GM19467 (cell line): Measurements from ENCODE around the gene ZC3H18.

Source experiments
- ATAC-seq: cut with Tn5 transposase; IDR thresholded peaks from one replicate; pipeline ENCODE4 v1.9.1; 2021; ENCODE audit warnings: mild to moderate bottlenecking, moderate library complexity; ENCODE audit not compliant: unreplicated experiment

ZC3H18 gene

GRCh38 chr16:88569985-88570690 lies at the start of gene ZC3H18:
Gene ZC3H18 (plus strand): TSS chr16:88570403. CDS start chr16:88577124, 6,721 bp downstream.
- peak; percentile 74 for ATAC-seq

- no peak for ATAC-seq
Measured at GRCh38 chr16:88521674-88522073, 48.5 kb upstream of the ZC3H18 start.

- ATAC-seq, result no peak
Measured at GRCh38 chr16:88522276-88522949, 47.8 kb upstream of the ZC3H18 start.

- ATAC-seq, result no peak
Measured at GRCh38 chr16:88523309-88524161, 46.7 kb upstream of the ZC3H18 start.

- ATAC-seq, result no peak
Measured at GRCh38 chr16:88524274-88524972, 45.8 kb upstream of the ZC3H18 start.

- no peak for ATAC-seq
Measured at GRCh38 chr16:88524973-88525662, 45.1 kb upstream of the ZC3H18 start.

- no peak for ATAC-seq
Measured at GRCh38 chr16:88525663-88525990, 44.6 kb upstream of the ZC3H18 start.

- ATAC-seq, result no peak
Measured at GRCh38 chr16:88526008-88526905, 43.9 kb upstream of the ZC3H18 start.

- no peak for ATAC-seq
Measured at GRCh38 chr16:88526906-88527185, 43.4 kb upstream of the ZC3H18 start.

- no peak for ATAC-seq
Measured at GRCh38 chr16:88527186-88527936, 42.8 kb upstream of the ZC3H18 start.

- ATAC-seq, result no peak
Measured at GRCh38 chr16:88527937-88528743, 42.1 kb upstream of the ZC3H18 start.

- no peak for ATAC-seq
Measured at GRCh38 chr16:88528902-88529318, 41.3 kb upstream of the ZC3H18 start.

GRCh38 chr16:88529596-88529995 lies 40.6 kb upstream of the ZC3H18 start:
- no peak for ATAC-seq

- ATAC-seq, result no peak
Measured at GRCh38 chr16:88530051-88530857, 39.9 kb upstream of the ZC3H18 start.

GRCh38 chr16:88530858-88531203 lies 39.4 kb upstream of the ZC3H18 start:
- no peak for ATAC-seq

GRCh38 chr16:88531346-88531745 lies 38.9 kb upstream of the ZC3H18 start:
- ATAC-seq, result no peak

GRCh38 chr16:88531931-88532433 lies 38.2 kb upstream of the ZC3H18 start:
- no peak for ATAC-seq
